ENCODE measurements around the gene DYNC1LI2. TPM values are rescaled to one million over a fixed set of nuclear protein-coding genes. Genes with fewer than 3 reads are reported as not detected.

Gene DYNC1LI2
- total RNA-seq, 1 experiment from 2014 or later, result 94.2 TPM

GRCh38 chr16:66735891-66736290 is 15.5 kb downstream of the DYNC1LI2 start:
- Histone ChIP-seq H4K20me1 (ENCODE audit: control insufficient read depth, insufficient read depth, insufficient read length) (no peaks in the 10 kb centered on the region), H3K4me1 (ENCODE audit: insufficient read depth, low read length) (no peaks in the 10 kb centered on the region), H4K5ac (ENCODE audit: insufficient read length, low read depth, low read length) (no peak overlapping the region), H2BK12ac (ENCODE audit: insufficient read length, low read depth, low read length) (no peak overlapping the region), H2BK15ac (ENCODE audit: low read depth, low read length) (no peak overlapping the region), H3K18ac (ENCODE audit: insufficient read length, low read depth, low read length) (no peak overlapping the region), H3K56ac (ENCODE audit: insufficient read length, low read depth, low read length) (no peak overlapping the region), H3K9me3 (ENCODE audit: control insufficient read depth, low read depth, low read length) (no peaks in the 10 kb centered on the region), H2AFZ (ENCODE audit: low read length) (no peak overlapping the region), H3K79me1 (ENCODE audit: insufficient read depth, low read depth, low read length, poor library complexity, severe bottlenecking) (peaks cover 11% of the 10 kb centered on the region), H3K4me2 (ENCODE audit: insufficient read depth, insufficient read length, low read length) (no peak overlapping the region), H3K14ac (ENCODE audit: insufficient read depth, low read length) (no peak overlapping the region), H3K23me2 (ENCODE audit: insufficient read length, low read depth, low read length, poor library complexity, severe bottlenecking) (no peaks in the 10 kb centered on the region), H4K8ac (replicated peaks; ENCODE audit: insufficient read length, low read depth, low read length) (no peak overlapping the region), H3K23ac (ENCODE audit: insufficient read length, low read depth, low read length) (no peak overlapping the region), H3K4ac (ENCODE audit: low read depth, low read length) (no peak overlapping the region), H3K27ac (ENCODE audit: insufficient read length, low read depth, low read length) (no peak overlapping the region), H2BK5ac (ENCODE audit: insufficient read length, low read length) (no peak overlapping the region), H4K91ac (ENCODE audit: insufficient read length, low read depth, low read length) (no peak overlapping the region), H2BK20ac (ENCODE audit: low read depth, low read length, poor library complexity, severe bottlenecking) (no peak overlapping the region), H2BK120ac (ENCODE audit: low read depth, low read length, poor library complexity, severe bottlenecking) (no peak overlapping the region), H3T11ph (ENCODE audit: low read length) (no peak overlapping the region), H2AK5ac (ENCODE audit: insufficient read length, low read length) (no peak overlapping the region), H3K79me2 (ENCODE audit: insufficient read depth, low read length) (peaks cover 5% of the 10 kb centered on the region; the same call in 1 of the 2 replicates), H3K27me3 (ENCODE audit: insufficient read depth, low read length) (no peaks in the 10 kb centered on the region), H3K9ac (ENCODE audit: extremely low read depth, insufficient read length, low read length) (no peak overlapping the region)
- H3K36me3 Mint-ChIP-seq (ENCODE audit: insufficient read depth in 1 of 3, low read depth in 3 of 3), result peaks cover 62 to 86% (median 86%) of the 10 kb centered on the region in 3 experiments
- no CpG with 5 or more reads among the region's 4 CpGs for WGBS (ENCODE audit: extremely low coverage, insufficient read length, low lambda C conversion rate)
- no peak for DNase-seq
- H3K4me3 Mint-ChIP-seq, result no peak overlapping the region
- H3K27ac Mint-ChIP-seq, result peak overlapping the region in 2 of 3 experiments; percentile 29 to 73; a peak in 5 of 7 replicates
- H3K27me3 Mint-ChIP-seq (ENCODE audit: low read depth), result no peaks in the 10 kb centered on the region
- TF ChIP-seq, protein P1, sequence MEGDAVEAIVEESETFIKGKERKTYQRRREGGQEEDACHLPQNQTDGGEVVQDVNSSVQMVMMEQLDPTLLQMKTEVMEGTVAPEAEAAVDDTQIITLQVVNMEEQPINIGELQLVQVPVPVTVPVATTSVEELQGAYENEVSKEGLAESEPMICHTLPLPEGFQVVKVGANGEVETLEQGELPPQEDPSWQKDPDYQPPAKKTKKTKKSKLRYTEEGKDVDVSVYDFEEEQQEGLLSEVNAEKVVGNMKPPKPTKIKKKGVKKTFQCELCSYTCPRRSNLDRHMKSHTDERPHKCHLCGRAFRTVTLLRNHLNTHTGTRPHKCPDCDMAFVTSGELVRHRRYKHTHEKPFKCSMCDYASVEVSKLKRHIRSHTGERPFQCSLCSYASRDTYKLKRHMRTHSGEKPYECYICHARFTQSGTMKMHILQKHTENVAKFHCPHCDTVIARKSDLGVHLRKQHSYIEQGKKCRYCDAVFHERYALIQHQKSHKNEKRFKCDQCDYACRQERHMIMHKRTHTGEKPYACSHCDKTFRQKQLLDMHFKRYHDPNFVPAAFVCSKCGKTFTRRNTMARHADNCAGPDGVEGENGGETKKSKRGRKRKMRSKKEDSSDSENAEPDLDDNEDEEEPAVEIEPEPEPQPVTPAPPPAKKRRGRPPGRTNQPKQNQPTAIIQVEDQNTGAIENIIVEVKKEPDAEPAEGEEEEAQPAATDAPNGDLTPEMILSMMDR (conservative IDR thresholded peaks at IDR 0.05), result no peak
- no peaks in the 10 kb centered on the region for H3K9me3 Mint-ChIP-seq
- peaks cover 22 to 24% of the 10 kb centered on the region in 2 experiments for H3K4me1 Mint-ChIP-seq
